NT2/D1 (cell line): ENCODE measurements around the gene PDLIM5.

Experiments used
- DNase-seq: peaks from one replicate; pipeline ENCODE4 v3.0.0-alpha.2; 2011; ENCODE audit warnings: low read depth, low spot score
- H3K27me3 ChIP-seq: 2 replicates; pipeline ENCODE4 v1.6.0; 2011; ENCODE audit warnings: mild to moderate bottlenecking; ENCODE audit not compliant: insufficient read length, insufficient read depth
- H3K36me3 ChIP-seq: 2 replicates; pipeline ENCODE4 v1.6.1; 2011; ENCODE audit warnings: mild to moderate bottlenecking, low read length, mixed read lengths; ENCODE audit not compliant: insufficient read depth, insufficient read length
- H3K4me1 ChIP-seq: 2 replicates; pipeline ENCODE4 v1.5.1; 2011; ENCODE audit not compliant: insufficient read depth, insufficient read length
- H3K4me3 ChIP-seq: 2 replicates; pipeline ENCODE4 v1.5.1; 2011; ENCODE audit warnings: low read depth; ENCODE audit not compliant: insufficient read length
- H3K9ac ChIP-seq: 2 replicates; pipeline ENCODE4 v1.6.0; 2011; ENCODE audit warnings: low read depth; ENCODE audit not compliant: insufficient read length
- H3K9me3 ChIP-seq: 2 replicates; pipeline ENCODE4 v1.5.1; 2011; ENCODE audit warnings: mild to moderate bottlenecking, low read length; ENCODE audit not compliant: insufficient read depth
- SUZ12 ChIP-seq: IDR thresholded peaks from 2 replicates; pipeline ENCODE4 v1.6.1; 2011; ENCODE audit not compliant: insufficient read length, insufficient read depth; ENCODE audit errors: extremely low read depth
- YY1 ChIP-seq: IDR thresholded peaks from 2 replicates; pipeline ENCODE4 v1.6.1; 2011; ENCODE audit not compliant: insufficient read length, insufficient read depth
- ZNF274 ChIP-seq: IDR thresholded peaks from 2 replicates; pipeline ENCODE4 v1.6.1; 2011; ENCODE audit warnings: mild to moderate bottlenecking, low read depth, low read length

PDLIM5 gene

DNA sequence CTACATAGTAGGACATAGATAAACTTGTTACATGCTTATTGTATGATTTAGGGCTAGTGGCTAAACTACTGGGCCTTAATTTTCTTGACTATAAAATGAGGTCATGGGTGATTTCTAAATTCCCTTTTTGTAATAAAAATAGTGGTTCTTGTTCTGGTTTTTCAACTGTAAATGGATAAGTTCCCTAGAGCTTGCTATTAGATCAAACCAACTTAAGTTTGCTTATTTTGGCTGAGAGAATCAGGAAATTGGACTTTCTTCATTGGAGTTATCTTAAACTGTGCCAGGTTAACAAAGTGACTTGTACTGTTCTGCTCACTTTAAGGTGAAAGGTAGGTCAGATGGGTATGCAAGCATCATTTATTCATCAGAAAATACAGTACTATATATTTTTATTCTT lies 78.3 kb downstream of the PDLIM5 start:
- H3K9me3 ChIP-seq = no peaks in the 10 kb centered on the region
- TF ChIP-seq SUZ12 (no peak), ZNF274 (no peak), YY1 (no peak)
- DNase-seq = no peak
- no peak overlapping the region for H3K9ac ChIP-seq
- H3K4me1 ChIP-seq = no peaks in the 10 kb centered on the region
- no peak overlapping the region for H3K4me3 ChIP-seq
- H3K36me3 ChIP-seq = peaks cover 4% of the 10 kb centered on the region
- H3K27me3 ChIP-seq = no peaks in the 10 kb centered on the region

DNA sequence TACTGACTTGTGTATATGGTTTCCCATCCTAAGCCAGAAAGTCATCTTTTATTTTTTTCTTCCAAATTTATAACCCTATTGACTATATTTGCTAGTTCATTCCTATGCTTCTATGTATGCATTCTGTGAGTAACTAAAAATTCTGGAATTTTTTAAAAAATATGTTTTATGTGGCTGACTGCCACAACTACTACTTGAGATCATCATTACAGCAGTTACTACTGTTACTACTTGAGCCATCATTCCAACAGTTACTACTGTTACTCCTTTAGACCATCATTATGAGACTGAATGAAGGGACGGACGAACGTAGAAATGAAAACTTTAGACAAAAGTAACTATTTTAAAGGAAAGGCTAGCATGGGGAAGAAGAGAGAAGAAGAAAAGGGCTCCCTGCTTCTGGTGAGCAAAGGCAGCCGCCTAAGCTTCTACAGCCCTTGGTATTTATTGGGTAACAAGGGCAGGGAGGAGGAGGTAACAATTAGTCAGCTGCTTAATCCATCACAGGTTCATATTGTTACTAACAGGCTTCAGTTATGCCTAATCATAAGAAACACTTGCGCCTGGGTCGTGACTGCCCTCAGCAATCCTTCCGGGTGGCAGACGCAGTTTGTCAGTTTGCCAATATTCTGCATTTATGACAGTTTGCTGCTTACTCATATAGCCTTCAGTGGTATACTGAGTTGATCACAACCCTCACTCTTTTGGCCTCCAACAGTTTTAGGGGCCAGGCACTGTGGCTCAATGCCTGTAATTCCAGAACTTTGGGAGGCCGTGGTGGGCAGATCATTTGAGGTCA lies 80.4 kb downstream of the PDLIM5 start:
- Histone ChIP-seq H3K4me1 (no peaks in the 10 kb centered on the region), H3K36me3 (peaks cover 4% of the 10 kb centered on the region), H3K27me3 (no peaks in the 10 kb centered on the region), H3K9ac (no peak overlapping the region), H3K4me3 (no peak overlapping the region), H3K9me3 (no peaks in the 10 kb centered on the region)
- TF ChIP-seq SUZ12 = no peak
- TF ChIP-seq ZNF274 = no peak
- TF ChIP-seq YY1 = no peak
- DNase-seq = no peak

DNA sequence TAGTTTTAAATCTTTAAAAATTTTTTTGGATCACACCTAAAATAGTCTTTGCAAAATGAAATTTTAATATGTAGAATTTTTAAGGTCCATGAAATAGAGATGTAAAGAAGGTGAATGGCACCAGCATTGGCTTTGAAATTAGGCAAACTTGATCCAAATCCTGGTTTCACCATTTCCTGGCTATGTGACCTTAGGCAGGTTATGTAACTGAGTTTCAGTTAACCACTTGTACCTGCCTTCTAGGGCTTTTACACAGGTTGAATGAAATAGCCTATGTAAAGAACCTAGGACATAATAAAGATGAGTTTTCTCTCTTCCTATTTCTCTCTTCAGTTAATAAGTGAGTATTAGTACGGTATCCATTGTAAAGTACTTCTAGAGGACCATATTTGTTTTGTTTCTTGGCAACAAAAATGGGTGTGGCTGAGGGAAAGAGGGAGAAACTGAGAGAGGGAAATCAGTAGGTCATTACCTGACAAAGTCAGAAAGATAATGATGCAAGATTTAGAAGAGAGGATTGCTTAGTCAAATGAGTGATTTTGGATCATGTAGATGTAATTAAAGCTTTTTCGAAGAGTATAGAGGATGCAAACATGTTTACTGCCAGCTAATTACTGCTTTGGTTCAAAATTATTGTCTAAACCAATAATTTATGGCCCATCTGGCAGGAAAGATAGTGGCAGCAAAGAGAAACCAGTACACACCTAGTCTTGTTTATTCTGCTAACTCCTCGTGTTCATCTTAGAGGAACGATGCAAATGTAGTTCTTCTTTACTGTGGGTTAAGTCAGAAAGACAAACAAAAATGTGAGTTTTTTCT lies 81.9 kb downstream of the PDLIM5 start:
- no peak overlapping the region for H3K4me3 ChIP-seq
- no peak overlapping the region for H3K9ac ChIP-seq
- TF ChIP-seq YY1 (no peak), ZNF274 (no peak), SUZ12 (no peak)
- H3K36me3 ChIP-seq = no peaks in the 10 kb centered on the region
- H3K27me3 ChIP-seq = no peaks in the 10 kb centered on the region
- H3K4me1 ChIP-seq = no peaks in the 10 kb centered on the region
- no peaks in the 10 kb centered on the region for H3K9me3 ChIP-seq
- DNase-seq = no peak

DNA sequence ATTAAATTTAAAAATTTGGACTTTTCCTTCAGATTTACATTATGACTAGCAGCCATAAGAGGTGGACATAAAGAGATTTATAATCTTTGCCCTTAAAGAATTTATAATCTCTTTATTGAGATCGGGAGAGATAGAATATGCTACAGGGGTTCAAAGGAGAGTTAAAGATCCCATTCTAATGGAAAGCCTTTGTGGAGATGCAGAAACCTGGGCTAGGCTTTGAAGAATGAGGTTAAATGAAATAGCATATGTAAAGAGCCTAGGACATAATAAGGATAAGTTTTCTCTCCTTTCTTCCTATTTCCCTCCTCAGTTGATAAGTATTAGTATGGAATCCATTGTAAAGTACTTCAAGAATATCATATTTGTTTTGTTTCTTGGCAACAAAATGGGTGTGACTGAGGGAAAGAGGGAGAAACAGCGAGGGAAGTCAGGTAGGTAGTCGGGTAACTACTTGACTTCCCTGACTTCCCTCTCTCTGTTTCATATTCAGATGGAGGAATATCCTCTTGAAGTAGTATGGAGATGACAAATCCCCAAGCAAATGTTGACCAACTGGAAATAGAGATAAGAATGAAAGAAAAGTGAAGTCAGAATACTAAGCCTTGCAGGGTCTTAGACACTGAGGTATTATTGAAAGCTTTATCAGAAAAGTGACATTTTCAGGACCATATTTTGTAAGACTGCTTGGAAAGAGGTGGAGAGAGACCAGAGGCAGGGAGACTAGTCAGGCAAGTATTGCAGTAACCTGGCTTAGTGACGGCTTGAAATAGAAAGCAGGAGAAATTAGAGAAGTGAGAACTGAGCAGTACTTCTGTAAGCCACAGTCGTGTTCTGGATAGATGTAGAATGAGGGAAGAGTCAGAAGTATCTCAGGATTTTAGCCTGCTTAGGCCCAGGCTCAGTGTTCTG lies 82.9 kb downstream of the PDLIM5 start:
- no peak overlapping the region for H3K4me3 ChIP-seq
- DNase-seq = no peak
- no peaks in the 10 kb centered on the region for H3K36me3 ChIP-seq
- no peak overlapping the region for H3K9ac ChIP-seq
- H3K27me3 ChIP-seq = no peaks in the 10 kb centered on the region
- H3K9me3 ChIP-seq = no peaks in the 10 kb centered on the region
- H3K4me1 ChIP-seq = no peaks in the 10 kb centered on the region
- no peak for TF ChIP-seq SUZ12
- TF ChIP-seq YY1 = no peak
- no peak for TF ChIP-seq ZNF274

DNA sequence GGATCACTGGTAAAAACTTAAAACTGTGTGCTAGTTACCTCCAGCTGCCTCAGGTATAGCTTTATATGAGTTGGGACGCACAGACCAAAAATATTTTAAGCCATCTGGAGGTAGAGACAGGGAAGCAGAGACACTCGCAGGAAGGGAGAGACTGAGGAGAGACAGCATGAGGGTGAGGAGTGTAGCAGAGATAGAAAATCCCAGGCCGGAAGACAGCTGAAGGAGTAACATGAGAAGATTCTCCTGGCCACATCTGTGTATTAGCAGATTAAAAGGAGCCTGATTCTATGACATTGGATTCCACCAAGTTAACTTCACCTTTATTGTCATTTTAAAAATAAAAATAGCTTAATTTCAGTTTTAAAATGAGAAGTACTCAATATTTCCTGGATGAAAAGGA lies 84.3 kb downstream of the PDLIM5 start:
- no peak for DNase-seq
- Histone ChIP-seq H3K4me3 (no peak overlapping the region), H3K36me3 (no peaks in the 10 kb centered on the region)

DNA sequence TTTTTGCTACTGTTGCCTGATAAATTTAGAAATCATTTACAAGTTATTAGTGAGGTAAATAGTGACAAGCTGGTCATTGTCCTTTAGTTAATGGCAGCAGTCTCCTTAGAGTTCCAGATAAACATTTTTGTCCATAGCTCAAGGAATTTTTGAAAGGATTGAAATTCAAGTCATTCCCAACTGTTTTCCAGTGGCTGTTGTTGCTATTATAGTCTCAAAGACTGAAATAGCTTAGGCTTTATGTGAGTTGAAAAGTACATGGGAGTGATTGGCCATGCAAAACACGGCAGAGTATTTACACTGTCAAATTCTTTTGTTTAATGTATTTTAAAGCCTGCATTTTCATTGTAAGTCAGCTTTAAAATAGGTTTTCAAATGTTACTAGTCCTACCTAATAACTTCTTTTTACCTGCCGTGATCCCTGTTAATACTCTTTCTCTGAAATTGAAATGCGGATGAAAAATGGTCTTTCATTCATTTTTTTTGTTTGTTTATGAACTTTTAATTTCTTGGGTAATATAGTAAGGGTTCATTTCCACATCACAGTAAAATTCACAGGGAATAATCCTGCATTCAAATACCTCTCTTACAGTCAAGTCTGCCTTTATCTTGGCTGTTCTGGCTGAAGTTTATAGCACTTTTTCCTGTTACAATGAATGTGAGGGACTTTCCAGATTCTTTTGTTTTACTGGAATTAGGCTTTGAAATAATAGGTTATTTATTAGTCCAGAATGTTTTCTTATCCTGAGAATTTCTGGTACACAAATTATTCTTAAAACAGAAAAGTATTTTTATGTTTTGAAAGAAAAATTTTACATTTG lies 85.1 kb downstream of the PDLIM5 start:
- no peaks in the 10 kb centered on the region for H3K9me3 ChIP-seq
- H3K4me3 ChIP-seq = no peak overlapping the region
- no peaks in the 10 kb centered on the region for H3K4me1 ChIP-seq
- DNase-seq = no peak
- TF ChIP-seq SUZ12 (no peak), YY1 (no peak), ZNF274 (no peak)
- no peak overlapping the region for H3K9ac ChIP-seq
- no peaks in the 10 kb centered on the region for H3K36me3 ChIP-seq
- H3K27me3 ChIP-seq = no peaks in the 10 kb centered on the region

More for the DNA sequence above, 84.3 kb downstream of the PDLIM5 start:
- Histone ChIP-seq H3K9ac (no peak overlapping the region), H3K27me3 (no peaks in the 10 kb centered on the region), H3K4me1 (no peaks in the 10 kb centered on the region), H3K9me3 (no peaks in the 10 kb centered on the region)
- TF ChIP-seq YY1 = no peak
- no peak for TF ChIP-seq ZNF274
- no peak for TF ChIP-seq SUZ12
